Glutamatergic neuron (in vitro differentiated cells): ENCODE results near the gene HTR3E. TPM values are rescaled to one million over a fixed set of nuclear protein-coding genes. Genes with fewer than 3 reads are reported as not detected.
"Not testable (repeated sequence)": the region's sequence is repeated elsewhere in the genome, so short reads cannot be mapped to it uniquely, and the experiment has no call there.

Experiments
- DNase-seq: peaks from one replicate; pipeline ENCODE4 v3.0.0; 2022
- H3K27ac Mint-ChIP-seq: one replicate; pipeline ENCODE4 v1.8.0; 2020; ENCODE audit warnings: mild to moderate bottlenecking, mixed read lengths, inconsistent platforms; ENCODE audit not compliant: unreplicated experiment
- H3K27me3 Mint-ChIP-seq: one replicate; pipeline ENCODE4 v1.8.0; 2020; ENCODE audit warnings: mild to moderate bottlenecking, moderate library complexity, mixed read lengths, inconsistent platforms; ENCODE audit not compliant: unreplicated experiment
- H3K36me3 Mint-ChIP-seq: one replicate; pipeline ENCODE4 v1.8.0; 2020; ENCODE audit warnings: mild to moderate bottlenecking, mixed read lengths, inconsistent platforms; ENCODE audit not compliant: unreplicated experiment
- H3K4me1 Mint-ChIP-seq: one replicate; pipeline ENCODE4 v1.8.0; 2020; ENCODE audit warnings: mild to moderate bottlenecking, low read depth, mixed read lengths, inconsistent platforms; ENCODE audit not compliant: unreplicated experiment
- H3K4me3 Mint-ChIP-seq: one replicate; pipeline ENCODE4 v1.8.0; 2020; ENCODE audit warnings: mild to moderate bottlenecking, mixed read lengths, inconsistent platforms; ENCODE audit not compliant: unreplicated experiment
- H3K9me3 Mint-ChIP-seq: one replicate; pipeline ENCODE4 v1.8.0; 2020; ENCODE audit warnings: mild to moderate bottlenecking, moderate library complexity, mixed read lengths, inconsistent platforms; ENCODE audit not compliant: unreplicated experiment
- total RNA-seq: library from RNA; stranded (reverse); fragmentation: NEBNext Ultra II Directional; extraction: Animal tissue kit (Norgen Biotek cat#: 25700); gene quantifications from one replicate; pipeline ENCODE4 v1.2.1, GENCODE V29; 2021; ENCODE audit not compliant: unreplicated experiment
- TF ChIP-seq, protein P1 (sequence below): fragments of 200-600 bp; sonication (generic); IDR thresholded peaks from one replicate; pipeline ENCODE4 v1.5.0; 2021; ENCODE audit not compliant: partially characterized antibody, unreplicated experiment

The HTR3E gene
- total RNA-seq, 1 donor from 2014 or later, result not detected

DNA sequence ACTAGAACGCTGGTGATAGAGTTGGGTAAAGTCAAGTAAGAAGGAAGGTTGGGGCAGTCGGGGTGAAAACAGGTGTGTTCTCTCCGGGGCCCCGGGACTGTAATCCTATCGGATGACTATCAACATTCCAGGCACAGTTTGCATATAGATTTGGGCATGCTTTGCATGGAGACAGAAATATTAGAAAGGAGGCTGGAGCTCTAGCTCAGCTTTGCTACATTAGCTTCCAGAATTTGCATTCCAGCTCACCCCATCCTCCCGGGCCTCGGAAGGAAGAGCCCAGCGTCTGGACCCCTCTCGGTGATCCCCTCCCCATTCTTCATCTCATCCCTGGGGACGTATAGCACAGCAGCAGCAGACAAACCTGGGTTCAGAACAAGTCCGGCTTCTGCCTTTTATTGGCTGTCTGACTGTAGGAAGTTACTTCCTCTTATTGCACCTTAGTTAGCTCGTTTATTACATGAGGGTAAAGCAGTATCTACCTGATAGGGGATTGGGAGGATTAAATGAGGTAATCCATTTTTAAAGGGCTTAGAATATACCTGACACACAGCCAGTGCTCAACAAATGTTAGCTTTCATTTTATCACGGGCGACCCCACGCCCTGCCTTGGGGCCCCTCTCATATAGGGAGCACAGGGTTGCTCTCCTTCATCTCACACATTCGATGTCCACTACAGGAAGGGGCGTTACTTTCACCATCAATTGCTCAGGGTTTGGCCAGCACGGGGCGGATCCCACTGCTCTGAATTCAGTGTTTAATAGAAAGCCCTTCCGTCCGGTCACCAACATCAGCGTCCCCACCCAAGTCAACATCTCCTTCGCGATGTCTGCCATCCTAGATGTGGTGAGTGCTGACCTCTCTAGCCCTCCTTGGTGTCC lies 3.2 kb downstream of the HTR3E start:
- H3K4me3 Mint-ChIP-seq, result no peak overlapping the region
- H3K27me3 Mint-ChIP-seq, result peaks cover 3% of the 10 kb centered on the region
- TF ChIP-seq, protein P1, sequence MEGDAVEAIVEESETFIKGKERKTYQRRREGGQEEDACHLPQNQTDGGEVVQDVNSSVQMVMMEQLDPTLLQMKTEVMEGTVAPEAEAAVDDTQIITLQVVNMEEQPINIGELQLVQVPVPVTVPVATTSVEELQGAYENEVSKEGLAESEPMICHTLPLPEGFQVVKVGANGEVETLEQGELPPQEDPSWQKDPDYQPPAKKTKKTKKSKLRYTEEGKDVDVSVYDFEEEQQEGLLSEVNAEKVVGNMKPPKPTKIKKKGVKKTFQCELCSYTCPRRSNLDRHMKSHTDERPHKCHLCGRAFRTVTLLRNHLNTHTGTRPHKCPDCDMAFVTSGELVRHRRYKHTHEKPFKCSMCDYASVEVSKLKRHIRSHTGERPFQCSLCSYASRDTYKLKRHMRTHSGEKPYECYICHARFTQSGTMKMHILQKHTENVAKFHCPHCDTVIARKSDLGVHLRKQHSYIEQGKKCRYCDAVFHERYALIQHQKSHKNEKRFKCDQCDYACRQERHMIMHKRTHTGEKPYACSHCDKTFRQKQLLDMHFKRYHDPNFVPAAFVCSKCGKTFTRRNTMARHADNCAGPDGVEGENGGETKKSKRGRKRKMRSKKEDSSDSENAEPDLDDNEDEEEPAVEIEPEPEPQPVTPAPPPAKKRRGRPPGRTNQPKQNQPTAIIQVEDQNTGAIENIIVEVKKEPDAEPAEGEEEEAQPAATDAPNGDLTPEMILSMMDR, result no peak
- no peak for DNase-seq
- H3K4me1 Mint-ChIP-seq, result no peaks in the 10 kb centered on the region
- no peak overlapping the region for H3K27ac Mint-ChIP-seq
- no peaks in the 10 kb centered on the region for H3K9me3 Mint-ChIP-seq
- no peaks in the 10 kb centered on the region for H3K36me3 Mint-ChIP-seq

DNA sequence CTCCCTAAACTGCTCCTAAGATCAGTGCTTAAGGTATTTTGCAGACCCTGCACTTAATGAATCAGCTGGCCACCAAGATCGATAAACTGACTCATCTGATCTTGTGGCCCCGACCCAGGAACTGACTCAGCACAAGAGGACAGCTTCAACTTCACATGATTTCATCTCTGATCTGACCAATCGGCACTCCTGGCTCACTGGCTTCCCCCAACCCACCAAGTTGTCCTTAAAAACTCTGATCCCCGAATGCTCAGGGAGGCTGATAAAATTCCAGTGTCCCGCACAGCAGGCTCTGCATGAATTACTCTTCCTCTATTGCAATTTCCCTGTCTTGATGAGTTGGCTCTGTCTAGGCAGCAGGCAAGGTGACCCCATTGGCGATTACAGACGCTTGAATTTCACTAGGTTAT lies 13.5 kb downstream of the HTR3E start:
- Mint-ChIP-seq H3K27ac (no peak overlapping the region), H3K27me3 (no peaks in the 10 kb centered on the region), H3K4me1 (no peaks in the 10 kb centered on the region), H3K4me3 (no peak overlapping the region), H3K36me3 (no peaks in the 10 kb centered on the region), H3K9me3 (peaks cover 4% of the 10 kb centered on the region)
- TF ChIP-seq, protein P1, result no peak
- no peak for DNase-seq

DNA sequence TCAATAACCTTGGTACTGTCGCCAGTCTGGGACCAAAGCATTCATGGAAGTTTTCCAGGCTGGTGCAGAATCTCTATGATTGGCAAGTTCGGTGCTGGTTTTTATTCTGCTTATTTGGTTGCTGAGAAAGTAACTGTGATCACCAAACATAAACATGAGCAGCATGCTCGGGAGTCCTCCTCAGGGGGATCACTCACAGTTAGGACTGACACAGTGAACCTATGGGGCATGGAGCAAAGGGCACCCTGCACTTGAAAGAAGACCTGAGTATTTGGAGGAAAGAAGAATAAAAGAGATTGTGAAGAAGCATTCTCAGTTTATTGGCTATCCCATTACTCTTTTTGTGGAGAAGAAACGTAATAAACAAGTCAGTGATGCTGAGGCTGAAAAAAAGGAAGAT lies 19.2 kb downstream of the HTR3E start:
- TF ChIP-seq, protein P1, result no peak
- no peak for DNase-seq
- Mint-ChIP-seq H3K9me3 (peaks cover 2% of the 10 kb centered on the region), H3K27me3 (no peaks in the 10 kb centered on the region), H3K36me3 (no peaks in the 10 kb centered on the region), H3K4me3 (no peak overlapping the region), H3K27ac (no peak overlapping the region), H3K4me1 (no peaks in the 10 kb centered on the region)

DNA sequence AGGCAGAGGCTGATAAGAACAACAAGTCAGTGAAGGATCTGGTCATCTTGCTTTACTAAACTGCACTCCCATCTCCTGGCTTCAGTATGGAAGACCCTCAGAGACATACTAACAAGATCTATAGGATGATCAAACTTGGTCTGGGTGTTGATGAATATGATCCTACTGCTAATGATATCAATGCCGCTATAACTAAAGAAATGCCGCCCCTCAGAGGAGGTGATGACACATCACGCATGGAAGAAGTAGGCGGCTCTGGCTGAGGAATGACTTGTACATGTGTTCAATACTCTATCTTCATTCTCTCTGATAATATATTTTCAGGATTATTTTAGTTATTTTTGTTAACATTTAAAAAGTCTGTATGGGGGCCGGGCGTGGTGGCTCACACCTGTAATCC lies 20.8 kb downstream of the HTR3E start:
- H3K36me3 Mint-ChIP-seq, result no peaks in the 10 kb centered on the region
- TF ChIP-seq, protein P1, result no peak
- H3K27me3 Mint-ChIP-seq, result no peaks in the 10 kb centered on the region
- no peak overlapping the region for H3K4me3 Mint-ChIP-seq
- peaks cover 2% of the 10 kb centered on the region for H3K9me3 Mint-ChIP-seq
- H3K4me1 Mint-ChIP-seq, result no peaks in the 10 kb centered on the region
- H3K27ac Mint-ChIP-seq, result no peak overlapping the region
- DNase-seq, result no peak

DNA sequence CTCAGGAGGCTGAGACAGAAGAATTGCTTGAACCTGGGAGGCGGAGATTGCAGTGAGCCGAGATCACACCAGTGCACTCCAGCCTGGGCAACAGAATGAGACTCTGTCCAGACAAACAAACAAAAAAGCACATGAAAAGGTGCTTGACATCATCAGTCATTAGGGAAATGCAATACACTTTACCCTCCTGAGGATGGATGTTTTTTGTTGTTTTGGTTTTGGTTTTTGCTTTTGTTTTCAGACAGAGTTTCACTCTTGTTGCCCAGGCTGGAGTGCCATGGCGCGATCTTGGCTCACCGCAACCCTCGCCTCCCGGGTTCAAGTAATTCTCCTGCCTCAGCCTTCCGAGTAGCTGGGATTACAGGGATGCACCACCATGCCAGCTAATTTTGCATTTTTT lies 24.2 kb downstream of the HTR3E start:
- not testable (repeated sequence) for H3K27me3 Mint-ChIP-seq, H3K4me1 Mint-ChIP-seq, H3K9me3 Mint-ChIP-seq, H3K4me3 Mint-ChIP-seq, H3K27ac Mint-ChIP-seq, DNase-seq, H3K36me3 Mint-ChIP-seq
